SKM-1 (cell line): ENCODE results near the gene ING5.
"Not testable (repeated sequence)": the region's sequence is repeated elsewhere in the genome, so short reads cannot be mapped to it uniquely, and the experiment has no call there.

ENCODE experiments used
- DNase-seq: peaks from one replicate; lab custom pipeline; 2025; ENCODE audit not compliant: unreplicated experiment; lab: John Stamatoyannopoulos, UW

Gene ING5

GRCh38 chr2:241703032-241703604 lies 1.3 kb downstream of the ING5 start:
- DNase-seq = no peak

- no peak for DNase-seq
These were observed 4.7 kb downstream of the ING5 start for GRCh38 chr2:241706537-241706936.

- no peak for DNase-seq
These were observed 7.0 kb downstream of the ING5 start for GRCh38 chr2:241708879-241709278.

- DNase-seq = no peak
These were observed 17.3 kb downstream of the ING5 start for GRCh38 chr2:241719093-241719492.

GRCh38 chr2:241720099-241720498 lies 18.3 kb downstream of the ING5 start:
- DNase-seq = no peak

GRCh38 chr2:241720560-241720959 lies 18.7 kb downstream of the ING5 start:
- no peak for DNase-seq

- no peak for DNase-seq
These were observed 20.0 kb downstream of the ING5 start for GRCh38 chr2:241721852-241722251.

- no peak for DNase-seq
These were observed 21.1 kb downstream of the ING5 start for GRCh38 chr2:241722896-241723454.

- DNase-seq = no peak
These were observed 22.6 kb downstream of the ING5 start for GRCh38 chr2:241724259-241724974.

- peak; percentile 64 for DNase-seq
These were observed 23.4 kb downstream of the ING5 start for GRCh38 chr2:241724975-241725870.

GRCh38 chr2:241726459-241726858 lies 24.6 kb downstream of the ING5 start:
- no peak for DNase-seq

- DNase-seq = no peak
These were observed 26.2 kb downstream of the ING5 start for GRCh38 chr2:241728000-241728399.

- no peak for DNase-seq
These were observed 26.8 kb downstream of the ING5 start for GRCh38 chr2:241728627-241729026.

GRCh38 chr2:241729868-241730267 lies 28.0 kb downstream of the ING5 start:
- DNase-seq = no peak

- DNase-seq = no peak
These were observed 28.9 kb downstream of the ING5 start for GRCh38 chr2:241730671-241731293.

GRCh38 chr2:241732513-241733186 lies 30.8 kb downstream of the ING5 start:
- not testable (repeated sequence) for DNase-seq

- DNase-seq = no peak
These were observed 31.8 kb downstream of the ING5 start for GRCh38 chr2:241733391-241734207.

- DNase-seq = no peak
These were observed 32.3 kb downstream of the ING5 start for GRCh38 chr2:241734208-241734466.

GRCh38 chr2:241734467-241735208 lies 32.8 kb downstream of the ING5 start, which contains the start of gene D2HGDH:
Gene D2HGDH (plus strand): TSS chr2:241734630. CDS start chr2:241735225, 595 bp downstream.
- DNase-seq = peak; percentile 24
